K562 (cell line): Measurements from ENCODE around the gene FAM200B. TPM values are rescaled to one million over a fixed set of nuclear protein-coding genes. Genes with fewer than 3 reads are reported as not detected.

ENCODE experiments used
- ARID4B ChIP-seq: sonication (generic); formaldehyde crosslinking; IDR thresholded peaks from 2 replicates; pipeline ENCODE4 v1.8.0; 2022; ENCODE audit warnings: mild to moderate bottlenecking, missing genetic modification reagents
- ATF4 ChIP-seq: fragments of 450-650 bp; formaldehyde crosslinking; IDR thresholded peaks from 2 replicates; pipeline ENCODE4 v1.4.0; 2022; ENCODE audit warnings: mild to moderate bottlenecking, moderate library complexity
- CEBPG ChIP-seq, 3 experiments: fragments of 200-800 bp in 1 of 3; sonication (Bioruptor generic) in 1 of 3; sonication (generic) in 1 of 3; formaldehyde crosslinking in 1 of 3; IDR thresholded peaks in 2 of 3; conservative IDR thresholded peaks in 1 of 3; 2 replicates each; pipeline versions ENCODE4 v1.6.1 to v1.8.0; 2016 to 2022; ENCODE audit warnings: missing compliant biosample characterization in 2 of 3, missing genetic modification characterization in 2 of 3, mild to moderate bottlenecking in 1 of 3, missing genetic modification reagents in 1 of 3
- CREM ChIP-seq: IDR thresholded peaks from 2 replicates; pipeline ENCODE4 v1.6.1; 2014; ENCODE audit warnings: antibody characterized with exemption, low read depth
- PTTG1 ChIP-seq: fragments of 450-650 bp; IDR thresholded peaks from 2 replicates; pipeline ENCODE4 v1.6.1; 2016; ENCODE audit warnings: low read depth, mild to moderate bottlenecking, missing genetic modification characterization, missing compliant biosample characterization
- RBM25 ChIP-seq: fragments of 200-400 bp; formaldehyde crosslinking; IDR thresholded peaks from 2 replicates; pipeline ENCODE4 v1.6.1; 2018; ENCODE audit warnings: low read length, low read depth, moderate library complexity; ENCODE audit not compliant: severe bottlenecking
- SP2 ChIP-seq: IDR thresholded peaks from 2 replicates; pipeline ENCODE4 v1.6.1; 2011; ENCODE audit warnings: mild to moderate bottlenecking, low read depth, low read length, moderate library complexity; ENCODE audit not compliant: poor library complexity, severe bottlenecking; ENCODE audit errors: extremely low read depth
- TFAM ChIP-seq: fragments of 250-450 bp; sonication (Bioruptor Pico); conservative IDR thresholded peaks from 2 replicates; pipeline ENCODE4 v1.5.0; 2021; ENCODE audit warnings: mild to moderate bottlenecking, moderate library complexity
- ZHX1 ChIP-seq: fragments of 150-350 bp; conservative IDR thresholded peaks from 2 replicates; pipeline ENCODE4 v1.6.1; 2014; ENCODE audit warnings: low read length
- ZNF143 ChIP-seq: sonication (generic); formaldehyde crosslinking; IDR thresholded peaks from 2 replicates; pipeline ENCODE4 v1.9.0; 2022; ENCODE audit warnings: mild to moderate bottlenecking, missing genetic modification reagents
- ZNF740 ChIP-seq, 3 experiments: fragments of 200-800 bp in 1 of 3; sonication (Bioruptor generic) in 1 of 3; sonication (generic) in 1 of 3; formaldehyde crosslinking in 1 of 3; IDR thresholded peaks; 2 replicates each; pipeline versions ENCODE4 v1.6.1 to v1.8.0; 2016 to 2022; ENCODE audit warnings: mild to moderate bottlenecking in 2 of 3, missing compliant biosample characterization in 2 of 3, missing genetic modification characterization in 2 of 3, missing genetic modification reagents in 1 of 3
- ZNF780A ChIP-seq: fragments of 250-450 bp; sonication (Bioruptor Pico); IDR thresholded peaks from 2 replicates; pipeline ENCODE4 v1.5.0; 2021; ENCODE audit warnings: mild to moderate bottlenecking
- polyA plus RNA-seq, 8 experiments: library from polyadenylated mRNA; depleted of rRNA in 4 of 8; stranded (reverse) in 5 of 8; unstranded in 3 of 8; fragments of >200 nt; fragmentation: Nextera tagmentation in 2 of 8; fragmentation: Illumina TruSeq in 1 of 8; extraction: Ambion mirVana in 2 of 8; extraction: Trizol in 1 of 8; gene quantifications; 2 replicates each; pipeline versions ENCODE4 v1.2.1 to v1.2.3, GENCODE V29; 2011 to 2014; ENCODE audit warnings: inconsistent platforms in 1 of 8, missing spikeins in 1 of 8
- total RNA-seq, 7 experiments: library from RNA; depleted of rRNA in 6 of 7; stranded (reverse); fragments of >200 nt in 6 of 7; fragmentation: Illumina TruSeq in 2 of 7; extraction: Trizol in 2 of 7; gene quantifications; 2 replicates each; pipeline versions ENCODE4 v1.2.1 to v1.2.3, GENCODE V29; 2011 to 2021; ENCODE audit warnings: low replicate concordance in 1 of 7

Gene FAM200B
- total and polyA plus RNA-seq, 9 of the 15 experiments (the other 6 are each of a cell fraction or from before 2014, with no cell fraction given) = 17.4 to 48.0 (median 25.5) TPM

GRCh38 chr4:15681372-15682241 lies at the start of gene FAM200B (continued):
- peak; percentile 99 for TF ChIP-seq ZHX1
- no peak for TF ChIP-seq ZNF780A
- TF ChIP-seq ARID4B (CRISPR knock-in tag) = peak; percentile 94
- TF ChIP-seq ATF4 (CRISPR knock-in tag) = no peak
- TF ChIP-seq CREM = peak; percentile 33; the same call in 1 of the 2 replicates
- TF ChIP-seq PTTG1 (tag) = no peak
- TF ChIP-seq ZNF740 (CRISPR knock-in tag; IDR thresholded peaks at IDR 0.05) = no peak
- no peak for TF ChIP-seq ZNF740 (tag; IDR thresholded peaks at IDR 0.05)
- no peak for TF ChIP-seq SP2
- TF ChIP-seq CEBPG (CRISPR knock-in tag; IDR thresholded peaks at IDR 0.05) = no peak
- TF ChIP-seq CEBPG (tag; conservative IDR thresholded peaks at IDR 0.05 in 1 of 2, IDR thresholded peaks at IDR 0.05 in 1 of 2) = no peak
- no peak for TF ChIP-seq TFAM (CRISPR knock-in tag)
- peak; percentile 96 for TF ChIP-seq RBM25
- no peak for TF ChIP-seq ZNF143 (CRISPR knock-in tag)
